K562 (cell line): Measurements from ENCODE around the gene CRIM1. TPM values are rescaled to one million over a fixed set of nuclear protein-coding genes. Genes with fewer than 3 reads are reported as not detected.

Source experiments
- ATAC-seq: fragments of 200-7000 bp; cut with Tn5 transposase; 3 replicates; pipeline ENCODE4 v1.9.1; 2020; ENCODE audit warnings: moderate library complexity
- BruUV-seq: library from RNA; stranded (reverse); fragments of 400-500 nt; replicated peaks from 2 replicates; lab custom pipeline; 2021; lab: Mats Ljungman, UMichigan
- CTCF ChIA-PET: fragments of 300-600 bp; formaldehyde crosslinking; extraction: SDS; loops from one replicate; lab custom pipeline; 2021; ENCODE audit warnings: low intra/inter-chr PET ratio; lab: Yijun Ruan, JAX
- POLR2A ChIA-PET: fragments of 300-600, 350-650 bp; sonication (Branson Sonifier 250); formaldehyde crosslinking; extraction: SDS; loops from one replicate; lab custom pipeline; 2021; ENCODE audit warnings: antibody characterized with exemption, inconsistent platforms; lab: Yijun Ruan, JAX
- DNase-seq, 4 experiments: peaks; one replicate each; pipeline versions ENCODE4 v3.0.0 to v3.0.0-alpha.2; 2011 to 2018; ENCODE audit warnings: low spot score in 3 of 4, mixed read lengths in 3 of 4; ENCODE audit errors: extremely low read depth in 1 of 4
- FAIRE-seq: peaks from 2 replicates; lab custom pipeline; 2011; peaks lifted over from hg19 to GRCh38; lab: Jason Lieb, UNC
- H2AFZ ChIP-seq: 2 replicates; pipeline ENCODE4 v1.6.0; 2011; ENCODE audit warnings: low read depth, low read length, control low read depth, inconsistent platforms
- H3K27ac ChIP-seq: fragments of 200-600 bp; 3 replicates; pipeline ENCODE4 v1.8.0; 2011; ENCODE audit warnings: low read depth, mild to moderate bottlenecking, control low read depth, inconsistent platforms, low read length, moderate library complexity, mixed read lengths; ENCODE audit errors: extremely low read depth
- H3K27me3 ChIP-seq, 2 experiments: fragments of 300-600 bp in 1 of 2; 2 replicates in 1 of 2; 3 replicates in 1 of 2; pipeline versions ENCODE4 v1.6.0 to v1.8.0; 2011; ENCODE audit warnings: inconsistent platforms in 2 of 2, low read length in 2 of 2, mild to moderate bottlenecking in 1 of 2, mixed read lengths in 1 of 2, moderate library complexity in 1 of 2; ENCODE audit not compliant: control insufficient read depth in 2 of 2, insufficient read depth in 2 of 2
- H3K36me3 ChIP-seq: fragments of 300-600 bp; 3 replicates; pipeline ENCODE4 v1.8.0; 2011; ENCODE audit warnings: mild to moderate bottlenecking, low read length, inconsistent platforms; ENCODE audit not compliant: control insufficient read depth, insufficient read depth
- H3K4me1 ChIP-seq, 2 experiments: fragments of 200-600 bp in 1 of 2; replicated peaks in 1 of 2; 2 replicates in 1 of 2; 3 replicates in 1 of 2; pipeline versions ENCODE4 v1.5.1 to v1.8.0; 2011; ENCODE audit warnings: inconsistent platforms in 2 of 2, low read length in 2 of 2, mild to moderate bottlenecking in 1 of 2, mixed read lengths in 1 of 2, moderate library complexity in 1 of 2; ENCODE audit not compliant: control insufficient read depth in 2 of 2, insufficient read depth in 2 of 2
- H3K4me2 ChIP-seq: 2 replicates; pipeline ENCODE4 v1.6.1; 2011; ENCODE audit warnings: low read length, control low read depth, inconsistent platforms, mixed read lengths; ENCODE audit not compliant: insufficient read depth
- H3K4me3 ChIP-seq: fragments of 200-600 bp; sonication (generic), shearing (Covaris generic); 2 replicates; pipeline ENCODE4 v1.5.1; 2016; ENCODE audit warnings: control low read depth, inconsistent platforms
- H3K79me2 ChIP-seq: fragments of 200-600 bp; 3 replicates; pipeline ENCODE4 v1.8.0; 2011; ENCODE audit warnings: low read length, inconsistent platforms; ENCODE audit not compliant: control insufficient read depth, insufficient read depth
- H3K9ac ChIP-seq, 2 experiments: 2 replicates each; pipeline versions ENCODE4 v1.6.0 to v1.6.1; 2011; ENCODE audit warnings: low read depth in 2 of 2, low read length in 2 of 2, control low read depth in 1 of 2, inconsistent platforms in 1 of 2, mild to moderate bottlenecking in 1 of 2, mixed read lengths in 1 of 2; ENCODE audit not compliant: insufficient read depth in 1 of 2
- H3K9me1 ChIP-seq: one replicate; pipeline ENCODE4 v1.6.0; 2011; ENCODE audit warnings: inconsistent platforms, mild to moderate bottlenecking, low read length, moderate library complexity; ENCODE audit not compliant: control insufficient read depth, insufficient read depth
- H3K9me3 ChIP-seq: replicated peaks from 2 replicates; pipeline ENCODE4 v1.5.1; 2011; ENCODE audit warnings: low read depth, low read length, inconsistent platforms; ENCODE audit not compliant: control insufficient read depth, insufficient read depth
- H4K20me1 ChIP-seq: replicated peaks from 2 replicates; pipeline ENCODE4 v1.6.1; 2011; ENCODE audit warnings: low read length, inconsistent platforms, mixed read lengths; ENCODE audit not compliant: control insufficient read depth, insufficient read depth
- BRF1 ChIP-seq: IDR thresholded peaks from 3 replicates; pipeline ENCODE4 v1.6.1; 2011; ENCODE audit warnings: borderline replicate concordance, mild to moderate bottlenecking; ENCODE audit not compliant: insufficient read length; ENCODE audit errors: extremely low read depth
- HBP1 ChIP-seq: fragments of 450-650 bp; formaldehyde crosslinking; IDR thresholded peaks from 2 replicates; pipeline ENCODE4 v1.4.0; 2022; ENCODE audit warnings: missing genetic modification characterization
- HLTF ChIP-seq: fragments of 450-650 bp; IDR thresholded peaks from 2 replicates; pipeline ENCODE4 v1.6.1; 2016
- HNRNPH1 ChIP-seq: fragments of 200-400 bp; formaldehyde crosslinking; optimal IDR thresholded peaks from 2 replicates; pipeline ENCODE3; 2017; ENCODE audit warnings: low read depth, mild to moderate bottlenecking, low read length, moderate library complexity
- NR1H2 ChIP-seq: sonication (generic); formaldehyde crosslinking; IDR thresholded peaks from 2 replicates; pipeline ENCODE4 v1.4.0; 2020; ENCODE audit warnings: mild to moderate bottlenecking, missing genetic modification reagents
- PHB2 ChIP-seq: fragments of 450-650 bp; IDR thresholded peaks from 2 replicates; pipeline ENCODE4 v1.6.1; 2017; ENCODE audit warnings: low read depth
- RB1 ChIP-seq: fragments of 450-650 bp; IDR thresholded peaks from 2 replicates; pipeline ENCODE4 v1.6.1; 2017; ENCODE audit warnings: low read depth, mild to moderate bottlenecking
- SAP30 ChIP-seq: fragments of 200-600 bp; sonication (generic); IDR thresholded peaks from 2 replicates; pipeline ENCODE4 v1.6.1; 2012; ENCODE audit warnings: borderline replicate concordance, low read depth, mild to moderate bottlenecking, moderate library complexity, low read length, control low read depth, inconsistent platforms; ENCODE audit not compliant: insufficient read depth, poor library complexity, severe bottlenecking
- TAL1 ChIP-seq: fragments of 450-650 bp; IDR thresholded peaks from 2 replicates; pipeline ENCODE4 v1.6.1; 2016; ENCODE audit warnings: mild to moderate bottlenecking
- TBL1XR1 ChIP-seq, 2 experiments: IDR thresholded peaks; 2 replicates each; pipeline ENCODE4 v1.6.1; 2012; ENCODE audit warnings: improper control_type of control experiment in 2 of 2, low read length in 2 of 2, mild to moderate bottlenecking in 1 of 2
- TFE3 ChIP-seq: fragments of 450-650 bp; formaldehyde crosslinking; IDR thresholded peaks from 2 replicates; pipeline ENCODE4 v1.4.0; 2020; ENCODE audit warnings: mild to moderate bottlenecking, mixed read lengths
- ZBTB26 ChIP-seq: fragments of 450-650 bp; formaldehyde crosslinking; IDR thresholded peaks from 2 replicates; pipeline ENCODE4 v1.4.0; 2022; ENCODE audit warnings: missing genetic modification characterization
- ZNF217 ChIP-seq: sonication (generic); formaldehyde crosslinking; IDR thresholded peaks from 2 replicates; pipeline ENCODE4 v1.8.0; 2022; ENCODE audit warnings: mild to moderate bottlenecking, missing genetic modification reagents
- ZNF263 ChIP-seq: sonication (generic); formaldehyde crosslinking; IDR thresholded peaks from 2 replicates; pipeline ENCODE4 v1.8.0; 2022; ENCODE audit warnings: mild to moderate bottlenecking, missing genetic modification reagents, borderline replicate concordance
- ZNF57 ChIP-seq: fragments of 450-650 bp; formaldehyde crosslinking; IDR thresholded peaks from 2 replicates; pipeline ENCODE4 v1.4.0; 2020; ENCODE audit warnings: mild to moderate bottlenecking, moderate library complexity
- whole genome bisulfite sequencing: fragments of 100-300 bp; shearing (Covaris generic); methylation state at CpG from one replicate; pipeline ENCODE4 v1.1.6; 2016; ENCODE audit warnings: low coverage, mixed read lengths; ENCODE audit not compliant: insufficient coverage; ENCODE audit errors: missing lambda C conversion rate; 5-methylcytosine and 5-hydroxymethylcytosine counted together
- in situ Hi-C: fragments of 300-500 bp; cut with MboI; formaldehyde crosslinking; loops from 4 replicates; pipeline ENCODE4 v1.15.0; 2018; ENCODE audit warnings: inconsistent platforms, mixed read lengths
- intact Hi-C: fragments of 100-400 bp; cut with micrococcal nuclease; formaldehyde crosslinking; loops from 2 replicates; pipeline ENCODE4 v1.14.2; 2022
- polyA plus RNA-seq, 8 experiments: library from polyadenylated mRNA; depleted of rRNA in 4 of 8; stranded (reverse) in 5 of 8; unstranded in 3 of 8; fragments of >200 nt; fragmentation: Nextera tagmentation in 2 of 8; fragmentation: Illumina TruSeq in 1 of 8; extraction: Ambion mirVana in 2 of 8; extraction: Trizol in 1 of 8; gene quantifications; 2 replicates each; pipeline versions ENCODE4 v1.2.1 to v1.2.3, GENCODE V29; 2011 to 2014; ENCODE audit warnings: inconsistent platforms in 1 of 8, missing spikeins in 1 of 8
- total RNA-seq, 7 experiments: library from RNA; depleted of rRNA in 6 of 7; stranded (reverse); fragments of >200 nt in 6 of 7; fragmentation: Illumina TruSeq in 2 of 7; extraction: Trizol in 2 of 7; gene quantifications; 2 replicates each; pipeline versions ENCODE4 v1.2.1 to v1.2.3, GENCODE V29; 2011 to 2021; ENCODE audit warnings: low replicate concordance in 1 of 7

CRIM1 gene
- total and polyA plus RNA-seq, 9 of the 15 experiments (the other 6 are each of a cell fraction or from before 2014, with no cell fraction given) = 0.01 to 0.36 (median 0.06) TPM; not detected in 1

- Histone ChIP-seq H3K36me3 (peaks cover 17% of the 10 kb centered on the region; the same call in 2 of the 3 replicates), H3K79me2 (no peaks in the 10 kb centered on the region), H3K9me1 (no peaks in the 10 kb centered on the region), H2AFZ (no peak overlapping the region), H4K20me1 (no peaks in the 10 kb centered on the region), H3K4me1 (no peaks in the 10 kb centered on the region), H3K4me3 (no peak overlapping the region), H3K27me3 (no peaks in the 10 kb centered on the region), H3K4me2 (no peak overlapping the region), H3K9ac (no peak overlapping the region), H3K9me3 (no peaks in the 10 kb centered on the region), H3K27ac (no peak overlapping the region)
- intact Hi-C loops (no loop called here), in situ Hi-C loops (no loop called here)
- DNase-seq (no peak), ATAC-seq (no peak), FAIRE-seq (no peak)
- ChIA-PET CTCF (no interaction called here), POLR2A (interaction anchor here (1.2 kb wide), 1 partner anchor 11 kb away, joined by 4 read pairs; no protein-coding TSS in a partner anchor)
- no TSS peak for BruUV-seq
- 90% methylated on average over 7 of the region's 7 CpGs for WGBS
- TF ChIP-seq ZBTB26 (CRISPR knock-in tag) = no peak
- no peak for TF ChIP-seq TFE3 (CRISPR knock-in tag)
- no peak for TF ChIP-seq HLTF
- no peak for TF ChIP-seq ZNF263 (CRISPR knock-in tag)
- no peak for TF ChIP-seq BRF1
- no peak for TF ChIP-seq TBL1XR1 (IDR thresholded peaks at IDR 0.05; ENCODE audit: low read length in 2 of 2)
- no peak for TF ChIP-seq SAP30
- TF ChIP-seq ZNF57 (CRISPR knock-in tag) = no peak
- no peak for TF ChIP-seq HBP1 (CRISPR knock-in tag)
- TF ChIP-seq ZNF217 = no peak
- no peak for TF ChIP-seq TAL1
- TF ChIP-seq NR1H2 (CRISPR knock-in tag) = no peak
- TF ChIP-seq HNRNPH1 = no peak
- TF ChIP-seq RB1 = no peak
- TF ChIP-seq PHB2 = no peak
Measured at GRCh38 chr2:36549165-36549574, 193.6 kb downstream of the CRIM1 start.
